IPS DF 6.9 (cell line): ENCODE data around the gene ERAP2.
"Not testable (repeated sequence)": the region's sequence is repeated elsewhere in the genome, so short reads cannot be mapped to it uniquely, and the experiment has no call there.

Source experiments
- DNase-seq: peaks from one replicate; pipeline ENCODE4 v3.0.0-alpha.2; 2013; ENCODE audit warnings: low read depth, low spot score
- H3K27ac ChIP-seq: one replicate; pipeline ENCODE4 v1.5.1; 2013; ENCODE audit warnings: low read length, control low read depth
- H3K27me3 ChIP-seq: 2 replicates; pipeline ENCODE4 v1.6.1; 2013; ENCODE audit warnings: mild to moderate bottlenecking, low read length; ENCODE audit not compliant: control insufficient read depth, insufficient read depth
- H3K36me3 ChIP-seq: 2 replicates; pipeline ENCODE4 v1.6.1; 2013; ENCODE audit warnings: low read length; ENCODE audit not compliant: control insufficient read depth, insufficient read depth
- H3K4me1 ChIP-seq: 2 replicates; pipeline ENCODE4 v1.6.1; 2013; ENCODE audit warnings: low read length; ENCODE audit not compliant: control insufficient read depth, insufficient read depth
- H3K4me3 ChIP-seq: 2 replicates; pipeline ENCODE4 v1.5.1; 2013; ENCODE audit warnings: mild to moderate bottlenecking, low read length
- H3K9me3 ChIP-seq: 2 replicates; pipeline ENCODE4 v1.6.1; 2013; ENCODE audit warnings: low read length, inconsistent platforms; ENCODE audit not compliant: control insufficient read depth, insufficient read depth
- WGBS: extraction: QIAGEN DNeasy Blood & Tissue Kit; methylation state at CpG from one replicate; pipeline ENCODE4 v1.1.7; 2013; ENCODE audit warnings: mixed read lengths, missing lambda C conversion rate; ENCODE audit not compliant: insufficient read length, insufficient coverage; 5-methylcytosine and 5-hydroxymethylcytosine counted together

ERAP2 gene

GRCh38 chr5:96876292-96876850 lies at the start of gene ERAP2:
Gene ERAP2 (plus strand): TSS chr5:96876500. CDS start chr5:96879686, 3,186 bp downstream.
- no peaks in the 10 kb centered on the region for H3K36me3 ChIP-seq
- no peaks in the 10 kb centered on the region for H3K4me1 ChIP-seq
- H3K27me3 ChIP-seq, result no peaks in the 10 kb centered on the region
- H3K27ac ChIP-seq, result no peak within 1 kb of the TSS
- H3K4me3 ChIP-seq, result no peak within 1 kb of the TSS
- no CpG with 5 or more reads among the region's 6 CpGs for WGBS
- no peak for DNase-seq
- no peaks in the 10 kb centered on the region for H3K9me3 ChIP-seq

- H3K27me3 ChIP-seq, result no peaks in the 10 kb centered on the region
- H3K27ac ChIP-seq, result no peak overlapping the region
- WGBS, result no CpG with 5 or more reads among the region's 6 CpGs
Observed at GRCh38 chr5:96829297-96829696, 47.0 kb upstream of the ERAP2 start.

GRCh38 chr5:96834016-96834415 lies 42.3 kb upstream of the ERAP2 start:
- Histone ChIP-seq H3K27me3 (no peaks in the 10 kb centered on the region), H3K4me3 (no peak overlapping the region), H3K36me3 (no peaks in the 10 kb centered on the region), H3K27ac (no peak overlapping the region), H3K9me3 (no peaks in the 10 kb centered on the region), H3K4me1 (peaks cover 2% of the 10 kb centered on the region)
- DNase-seq, result no peak
- WGBS, result no CpG with 5 or more reads among the region's 3 CpGs

More at GRCh38 chr5:96829297-96829696, 47.0 kb upstream of the ERAP2 start:
- no peak overlapping the region for H3K4me3 ChIP-seq
- DNase-seq, result no peak
- H3K9me3 ChIP-seq, result no peaks in the 10 kb centered on the region
- H3K36me3 ChIP-seq, result no peaks in the 10 kb centered on the region
- no peaks in the 10 kb centered on the region for H3K4me1 ChIP-seq

- Histone ChIP-seq H3K9me3 (no peaks in the 10 kb centered on the region), H3K27ac (no peak overlapping the region), H3K4me3 (no peak overlapping the region), H3K4me1 (peaks cover 2% of the 10 kb centered on the region), H3K36me3 (no peaks in the 10 kb centered on the region), H3K27me3 (no peaks in the 10 kb centered on the region)
- no peak for DNase-seq
- WGBS, result no CpG with 5 or more reads among the region's 2 CpGs
Observed at GRCh38 chr5:96835791-96836191, 40.5 kb upstream of the ERAP2 start.

GRCh38 chr5:96836817-96837216 lies 39.5 kb upstream of the ERAP2 start:
- WGBS, result no CpG with 5 or more reads among the region's 1 CpG
- Histone ChIP-seq H3K4me1 (peaks cover 2% of the 10 kb centered on the region), H3K27me3 (no peaks in the 10 kb centered on the region), H3K27ac (no peak overlapping the region), H3K4me3 (no peak overlapping the region), H3K36me3 (no peaks in the 10 kb centered on the region), H3K9me3 (no peaks in the 10 kb centered on the region)
- DNase-seq, result no peak

- no peak overlapping the region for H3K4me3 ChIP-seq
- H3K4me1 ChIP-seq, result peaks cover 2% of the 10 kb centered on the region
- H3K27me3 ChIP-seq, result no peaks in the 10 kb centered on the region
- no CpG with 5 or more reads among the region's 14 CpGs for WGBS
- H3K36me3 ChIP-seq, result no peaks in the 10 kb centered on the region
- no peak for DNase-seq
- H3K9me3 ChIP-seq, result no peaks in the 10 kb centered on the region
- H3K27ac ChIP-seq, result no peak overlapping the region
Observed at GRCh38 chr5:96837303-96837702, 39.0 kb upstream of the ERAP2 start.

- Histone ChIP-seq H3K9me3 (no peaks in the 10 kb centered on the region), H3K36me3 (no peaks in the 10 kb centered on the region), H3K27ac (no peak overlapping the region), H3K27me3 (no peaks in the 10 kb centered on the region), H3K4me1 (peaks cover 2% of the 10 kb centered on the region), H3K4me3 (no peak overlapping the region)
- DNase-seq, result no peak
- WGBS, result no CpG with 5 or more reads among the region's 2 CpGs
Observed at GRCh38 chr5:96838201-96839070, 37.9 kb upstream of the ERAP2 start.

- no CpG with 5 or more reads among the region's 2 CpGs for WGBS
Observed at GRCh38 chr5:96839071-96839592, 37.2 kb upstream of the ERAP2 start.

GRCh38 chr5:96841931-96842330 lies 34.4 kb upstream of the ERAP2 start:
- H3K27me3 ChIP-seq, H3K27ac ChIP-seq, H3K9me3 ChIP-seq, H3K4me1 ChIP-seq, H3K36me3 ChIP-seq, H3K4me3 ChIP-seq, DNase-seq: not testable (repeated sequence)
- WGBS, result no CpG with 5 or more reads among the region's 6 CpGs

More at GRCh38 chr5:96839071-96839592, 37.2 kb upstream of the ERAP2 start:
- H3K27ac ChIP-seq, result no peak overlapping the region
- H3K4me1 ChIP-seq, result peaks cover 2% of the 10 kb centered on the region
- no peaks in the 10 kb centered on the region for H3K27me3 ChIP-seq
- no peak for DNase-seq
- H3K36me3 ChIP-seq, result no peaks in the 10 kb centered on the region
- no peaks in the 10 kb centered on the region for H3K9me3 ChIP-seq
- H3K4me3 ChIP-seq, result no peak overlapping the region

- H3K9me3 ChIP-seq, result no peaks in the 10 kb centered on the region
- H3K4me3 ChIP-seq, result no peak overlapping the region
- no CpG with 5 or more reads among the region's 3 CpGs for WGBS
- no peaks in the 10 kb centered on the region for H3K4me1 ChIP-seq
- H3K27me3 ChIP-seq, result no peaks in the 10 kb centered on the region
- no peaks in the 10 kb centered on the region for H3K36me3 ChIP-seq
- no peak for DNase-seq
- H3K27ac ChIP-seq, result no peak overlapping the region
Observed at GRCh38 chr5:96843140-96843539, 33.2 kb upstream of the ERAP2 start.
